PFSK-1 (cell line): Measurements from ENCODE around the gene ZCCHC2. TPM values are rescaled to one million over a fixed set of nuclear protein-coding genes. Genes with fewer than 3 reads are reported as not detected.
A peak's percentile ranks its signal among the peaks of the same experiment; 100 is the strongest.

Experiments used
- FOXP2 ChIP-seq: optimal IDR thresholded peaks from 2 replicates; pipeline ENCODE3; 2011; ENCODE audit warnings: borderline replicate concordance, control low read depth, inconsistent platforms; ENCODE audit not compliant: insufficient read depth; ENCODE audit errors: extremely low read length, extremely low read depth
- POLR2AphosphoS5 ChIP-seq: IDR thresholded peaks from 2 replicates; pipeline ENCODE4 v1.6.1; 2012; ENCODE audit warnings: low read depth, mild to moderate bottlenecking, control low read depth, low read length, moderate library complexity
- REST ChIP-seq, 2 experiments: IDR thresholded peaks; 2 replicates each; pipeline versions ENCODE4 v1.6.1 to v1.8.0; 2011 to 2012; ENCODE audit warnings: low read depth in 2 of 2, low read length in 2 of 2, control low read depth in 1 of 2, inconsistent platforms in 1 of 2, mild to moderate bottlenecking in 1 of 2, moderate library complexity in 1 of 2; ENCODE audit not compliant: insufficient read depth in 1 of 2
- SIN3A ChIP-seq: IDR thresholded peaks from 2 replicates; pipeline ENCODE4 v1.6.1; 2012; ENCODE audit warnings: mild to moderate bottlenecking, low read length, moderate library complexity, borderline replicate concordance; ENCODE audit not compliant: insufficient read depth
- TAF1 ChIP-seq: IDR thresholded peaks from 2 replicates; pipeline ENCODE4 v1.6.1; 2012; ENCODE audit warnings: low read length, control low read depth, borderline replicate concordance; ENCODE audit not compliant: insufficient read depth
- polyA plus RNA-seq: library from polyadenylated mRNA; unstranded; fragments of >200 nt; gene quantifications from one replicate; pipeline ENCODE4 v1.2.1, GENCODE V29; 2012; ENCODE audit warnings: low read depth, missing spikeins; ENCODE audit not compliant: insufficient read length

Gene ZCCHC2
- polyA plus RNA-seq = 8.9 TPM

DNA sequence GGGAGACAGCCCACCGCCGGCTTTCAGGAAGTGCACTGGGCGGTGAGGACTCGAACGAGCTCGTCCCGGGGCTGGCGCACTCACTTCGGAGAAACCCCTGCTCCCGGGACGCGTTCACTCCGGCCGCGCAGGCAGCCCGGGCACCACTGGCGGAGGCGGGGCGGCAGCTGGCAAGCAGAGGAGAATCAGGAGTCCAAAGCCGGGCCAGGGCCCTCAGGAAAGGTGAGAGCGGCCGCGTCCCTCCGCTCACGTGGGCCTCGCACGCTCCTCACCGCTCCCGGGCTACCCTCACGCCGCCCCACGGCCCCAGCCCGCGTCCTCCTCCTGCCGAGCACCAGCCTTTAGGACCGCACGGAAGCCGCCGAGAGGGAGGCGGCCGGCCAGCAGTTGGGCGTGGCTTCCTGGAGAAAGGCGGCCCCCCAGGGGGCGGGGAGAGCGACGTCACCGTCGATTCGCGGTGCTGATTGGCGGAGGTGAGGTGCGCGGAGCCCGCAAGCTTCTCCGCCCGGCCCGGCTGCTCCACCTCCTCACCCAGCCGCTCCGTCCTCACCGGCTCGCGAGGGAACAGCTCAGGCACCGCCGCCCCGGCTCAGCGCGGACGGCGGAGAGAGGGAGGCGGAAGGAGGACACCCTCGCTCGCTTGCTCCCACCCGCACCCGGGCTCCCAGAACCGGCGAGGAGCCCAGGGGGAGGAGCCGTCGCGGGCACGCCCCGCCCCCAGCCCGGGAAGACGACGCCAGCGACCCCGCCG is at the start of gene ZCCHC2:
Gene ZCCHC2 (plus strand): TSS at position 522 of the 751 bp plus-strand sequence. CDS start 400 bp downstream, outside the sequence.
- peak in 1 of 2 experiments; percentile 40; a peak in 1 of 4 replicates for TF ChIP-seq REST (IDR thresholded peaks at IDR 0.05; ENCODE audit: insufficient read depth in 1 of 2, low read depth in 2 of 2, low read length in 2 of 2)
- peak; percentile 96 for TF ChIP-seq TAF1
- no peak for TF ChIP-seq FOXP2
- TF ChIP-seq POLR2AphosphoS5 = peak; percentile 67
- TF ChIP-seq SIN3A = no peak; the same call in 1 of the 2 replicates

DNA sequence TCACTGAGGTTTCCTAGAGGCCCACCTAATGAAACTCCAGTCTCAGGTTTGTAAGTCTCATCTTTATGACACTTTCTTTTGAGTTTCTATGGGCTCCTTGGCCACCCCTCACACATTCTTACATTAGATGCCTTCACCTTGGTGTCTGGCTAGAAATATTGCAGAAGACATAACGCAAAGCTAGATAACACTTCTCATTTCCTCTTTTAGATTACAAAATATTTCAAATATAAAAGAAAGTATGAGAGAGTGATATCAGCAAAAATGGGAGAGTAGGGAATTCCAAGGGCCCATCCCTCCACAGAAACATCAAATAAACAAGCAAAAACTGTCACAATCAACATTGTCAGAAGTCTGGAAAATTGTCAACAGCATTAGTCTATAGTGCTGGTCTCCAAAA is 43.3 kb upstream of the ZCCHC2 start:
- TF ChIP-seq REST (IDR thresholded peaks at IDR 0.05; ENCODE audit: insufficient read depth in 1 of 2, low read depth in 2 of 2, low read length in 2 of 2) (no peak), FOXP2 (no peak), SIN3A (no peak), POLR2AphosphoS5 (no peak), TAF1 (no peak)

GRCh38 chr18:62480927-62481326 is 41.9 kb upstream of the ZCCHC2 start:
- TF ChIP-seq TAF1 = no peak
- TF ChIP-seq POLR2AphosphoS5 = no peak
- TF ChIP-seq REST (IDR thresholded peaks at IDR 0.05; ENCODE audit: insufficient read depth in 1 of 2, low read depth in 2 of 2, low read length in 2 of 2) = no peak
- TF ChIP-seq FOXP2 = no peak
- no peak for TF ChIP-seq SIN3A

DNA sequence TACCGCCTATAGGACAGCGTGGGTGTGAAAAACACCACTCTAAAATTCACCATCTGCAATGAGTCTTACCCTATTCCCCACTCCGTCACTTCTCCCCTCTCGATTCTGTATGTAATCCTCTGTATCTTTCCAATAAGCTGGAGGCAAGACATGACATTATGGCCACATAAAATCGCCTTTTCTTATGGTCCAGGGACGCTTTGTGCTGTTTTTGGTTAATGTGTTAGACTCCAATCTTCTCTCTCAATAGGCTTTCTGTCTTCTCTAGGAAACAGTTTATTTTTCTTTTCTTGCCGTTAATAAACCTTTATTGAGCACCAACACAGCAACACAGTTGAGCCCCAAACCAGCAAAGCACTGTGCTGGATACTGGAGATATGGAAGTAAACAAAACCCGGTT is 37.9 kb upstream of the ZCCHC2 start:
- TF ChIP-seq SIN3A = no peak
- no peak for TF ChIP-seq TAF1
- no peak for TF ChIP-seq REST (IDR thresholded peaks at IDR 0.05; ENCODE audit: insufficient read depth in 1 of 2, low read depth in 2 of 2, low read length in 2 of 2)
- no peak for TF ChIP-seq POLR2AphosphoS5
- TF ChIP-seq FOXP2 = no peak

- TF ChIP-seq POLR2AphosphoS5 (no peak), TAF1 (no peak), FOXP2 (peak; percentile 50)
Observed at GRCh38 chr18:62485684-62486083, 37.1 kb upstream of the ZCCHC2 start.
